ENCODE results near the gene CEP170. TPM values are rescaled to one million over a fixed set of nuclear protein-coding genes. Genes with fewer than 3 reads are reported as not detected.
"Not testable (repeated sequence)": the region's sequence is repeated elsewhere in the genome, so short reads cannot be mapped to it uniquely, and the experiment has no call there.

CEP170 gene
- total RNA-seq, 2 experiments from 2014 or later: 35.2 to 35.6 TPM

- CTCF ChIA-PET, POLR2A ChIA-PET: not testable (repeated sequence)
Measured at GRCh38 chr1:243105104-243105503, 150.0 kb downstream of the CEP170 start.

GRCh38 chr1:243104452-243104851, 150.6 kb downstream of the CEP170 start:
- CTCF ChIA-PET, POLR2A ChIA-PET: not testable (repeated sequence)

GRCh38 chr1:243101551-243102050, 153.5 kb downstream of the CEP170 start:
- POLR2A ChIA-PET, CTCF ChIA-PET: not testable (repeated sequence)

- CTCF ChIA-PET, POLR2A ChIA-PET: not testable (repeated sequence)
Measured at GRCh38 chr1:243087368-243087767, 167.7 kb downstream of the CEP170 start.

Other genes with a start within 250 kb of the CEP170 start
- 10 to 100 TPM; 18.6 to 19.4 TPM for gene SDCCAG8, start 760 bp upstream of the CEP170 start, total RNA-seq

Measured in activated CD8-positive, alpha-beta memory T cell treated with anti-CD3 and anti-CD28 coated beads for 36 hours (primary cell).